ENCODE results near the gene KRTAP5-1. TPM values are rescaled to one million over a fixed set of nuclear protein-coding genes. Genes with fewer than 3 reads are reported as not detected.
"Not testable (repeated sequence)": the region's sequence is repeated elsewhere in the genome, so short reads cannot be mapped to it uniquely, and the experiment has no call there.

The KRTAP5-1 gene
- total and polyA plus RNA-seq, 8 donors: 0.21 TPM; not detected in 7

- TF ChIP-seq, protein P1, sequence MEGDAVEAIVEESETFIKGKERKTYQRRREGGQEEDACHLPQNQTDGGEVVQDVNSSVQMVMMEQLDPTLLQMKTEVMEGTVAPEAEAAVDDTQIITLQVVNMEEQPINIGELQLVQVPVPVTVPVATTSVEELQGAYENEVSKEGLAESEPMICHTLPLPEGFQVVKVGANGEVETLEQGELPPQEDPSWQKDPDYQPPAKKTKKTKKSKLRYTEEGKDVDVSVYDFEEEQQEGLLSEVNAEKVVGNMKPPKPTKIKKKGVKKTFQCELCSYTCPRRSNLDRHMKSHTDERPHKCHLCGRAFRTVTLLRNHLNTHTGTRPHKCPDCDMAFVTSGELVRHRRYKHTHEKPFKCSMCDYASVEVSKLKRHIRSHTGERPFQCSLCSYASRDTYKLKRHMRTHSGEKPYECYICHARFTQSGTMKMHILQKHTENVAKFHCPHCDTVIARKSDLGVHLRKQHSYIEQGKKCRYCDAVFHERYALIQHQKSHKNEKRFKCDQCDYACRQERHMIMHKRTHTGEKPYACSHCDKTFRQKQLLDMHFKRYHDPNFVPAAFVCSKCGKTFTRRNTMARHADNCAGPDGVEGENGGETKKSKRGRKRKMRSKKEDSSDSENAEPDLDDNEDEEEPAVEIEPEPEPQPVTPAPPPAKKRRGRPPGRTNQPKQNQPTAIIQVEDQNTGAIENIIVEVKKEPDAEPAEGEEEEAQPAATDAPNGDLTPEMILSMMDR (IDR thresholded peaks at IDR 0.05): no peak
- no peak for DNase-seq
- Histone ChIP-seq H3K27ac (no peak overlapping the region), H3K4me1 (no peaks in the 10 kb centered on the region), H3K36me3 (no peaks in the 10 kb centered on the region), H3K4me3 (no peak overlapping the region), H3K27me3 (peaks cover 0 to 51% of the 10 kb centered on the region in 2 donors), H3K9me3 (no peaks in the 10 kb centered on the region)
- no peak for ATAC-seq
- intact Hi-C loops (cut with DNase I): no loop called here
These were observed 19.6 kb upstream of the KRTAP5-1 start for GRCh38 chr11:1604711-1605110.

GRCh38 chr11:1604181-1604580 lies 19.1 kb upstream of the KRTAP5-1 start:
- H3K27ac ChIP-seq: no peak overlapping the region
- intact Hi-C loops (cut with DNase I): no loop called here
- H3K4me3 ChIP-seq: no peak overlapping the region
- no peak for ATAC-seq
- peaks cover 0 to 46% of the 10 kb centered on the region in 2 donors for H3K27me3 ChIP-seq
- TF ChIP-seq, protein P1 (IDR thresholded peaks at IDR 0.05): no peak
- no peaks in the 10 kb centered on the region for H3K4me1 ChIP-seq
- DNase-seq: no peak
- H3K9me3 ChIP-seq: no peaks in the 10 kb centered on the region
- no peaks in the 10 kb centered on the region for H3K36me3 ChIP-seq

DNA sequence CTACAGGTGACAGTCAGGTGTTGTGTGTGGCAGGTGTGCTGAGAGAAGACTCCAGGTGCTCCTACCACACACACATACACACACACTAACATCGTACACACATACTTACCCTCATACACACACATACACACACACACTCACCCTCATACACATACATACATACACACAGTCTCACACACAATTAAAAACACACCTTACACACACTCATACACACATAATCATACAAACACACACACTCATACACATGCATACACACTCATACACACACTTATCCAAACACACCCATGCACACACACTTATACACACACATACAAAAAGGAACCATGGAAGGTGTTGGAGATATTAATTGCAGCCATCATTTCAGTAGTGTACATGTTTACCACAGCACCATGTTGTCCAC lies 18.5 kb upstream of the KRTAP5-1 start:
- TF ChIP-seq, protein P1 (IDR thresholded peaks at IDR 0.05): no peak
- Histone ChIP-seq H3K27ac (no peak overlapping the region), H3K36me3 (no peaks in the 10 kb centered on the region), H3K4me3 (no peak overlapping the region), H3K4me1 (no peaks in the 10 kb centered on the region), H3K9me3 (no peaks in the 10 kb centered on the region), H3K27me3 (peaks cover 0 to 40% of the 10 kb centered on the region in 2 donors)
- DNase-seq: no peak
- ATAC-seq: no peak
- intact Hi-C loops (cut with DNase I): no loop called here

GRCh38 chr11:1601663-1602062 lies 16.6 kb upstream of the KRTAP5-1 start:
- H3K4me1 ChIP-seq; H3K4me3 ChIP-seq; H3K9me3 ChIP-seq; DNase-seq; intact Hi-C loops (cut with DNase I); ATAC-seq; H3K27ac ChIP-seq; H3K36me3 ChIP-seq: not testable (repeated sequence)
- H3K27me3 ChIP-seq: peaks cover 0 to 34% of the 10 kb centered on the region in 2 donors

GRCh38 chr11:1600626-1601025 lies 15.5 kb upstream of the KRTAP5-1 start:
- H3K4me1 ChIP-seq: peaks cover 0 to 7% of the 10 kb centered on the region in 2 donors
- H3K9me3 ChIP-seq: no peaks in the 10 kb centered on the region
- H3K36me3 ChIP-seq: no peaks in the 10 kb centered on the region
- H3K27ac ChIP-seq: no peak overlapping the region
- ATAC-seq: no peak
- TF ChIP-seq, protein P1 (IDR thresholded peaks at IDR 0.05): no peak
- H3K4me3 ChIP-seq: no peak overlapping the region
- intact Hi-C loops (cut with DNase I): no loop called here
- peaks cover 0 to 38% of the 10 kb centered on the region in 2 donors for H3K27me3 ChIP-seq
- no peak for DNase-seq

DNA sequence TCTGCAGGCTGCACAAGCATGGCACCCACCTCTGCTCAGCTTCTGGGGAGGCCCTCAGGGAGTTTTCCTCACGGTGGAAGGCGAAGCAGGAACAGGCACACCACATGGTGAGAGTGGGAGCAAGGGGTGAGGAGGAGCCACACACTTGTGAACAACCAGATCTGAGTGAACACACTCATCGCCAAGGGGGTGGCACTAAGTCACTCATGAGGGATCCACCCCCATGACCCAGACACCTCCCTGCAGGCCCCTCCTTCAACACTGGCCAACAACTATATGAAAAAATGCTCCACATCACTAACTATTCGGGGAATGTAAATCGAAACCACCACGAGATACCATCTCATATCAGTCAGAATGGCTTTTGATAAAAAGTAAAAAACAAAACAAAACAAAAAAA lies 13.7 kb upstream of the KRTAP5-1 start:
- Histone ChIP-seq H3K27ac (no peak overlapping the region), H3K27me3 (peaks cover 0 to 38% of the 10 kb centered on the region in 2 donors), H3K36me3 (no peaks in the 10 kb centered on the region), H3K4me1 (peaks cover 0 to 8% of the 10 kb centered on the region in 2 donors), H3K9me3 (no peaks in the 10 kb centered on the region), H3K4me3 (no peak overlapping the region)
- no peak for ATAC-seq
- DNase-seq: no peak
- intact Hi-C loops (cut with DNase I): no loop called here
- TF ChIP-seq, protein P1 (IDR thresholded peaks at IDR 0.05): no peak

- H3K4me1 ChIP-seq; H3K36me3 ChIP-seq; intact Hi-C loops (cut with DNase I); H3K27ac ChIP-seq; DNase-seq; ATAC-seq; H3K4me3 ChIP-seq; H3K9me3 ChIP-seq: not testable (repeated sequence)
- peaks cover 0 to 42% of the 10 kb centered on the region in 2 donors for H3K27me3 ChIP-seq
These were observed 13.3 kb upstream of the KRTAP5-1 start for GRCh38 chr11:1598406-1598805.

Data from left lung (tissue), 10 donors.